Lung (tissue), 12 donors: Measurements from ENCODE around the gene ADAMTS14. TPM values are rescaled to one million over a fixed set of nuclear protein-coding genes. Genes with fewer than 3 reads are reported as not detected.

Source experiments
- ATAC-seq: fragments of 200-7000 bp; cut with Tn5 transposase; one replicate; pipeline ENCODE4 v1.9.1; 2020; ENCODE audit warnings: moderate number of reproducible peaks; ENCODE audit not compliant: insufficient read depth, low FRiP score
- DNase-seq, 3 donors: peaks; one replicate each; pipeline ENCODE4 v3.0.0-alpha.2; 2013 to 2017
- H3K27ac ChIP-seq, 2 donors: one replicate each; pipeline ENCODE4 v1.5.1; 2013; ENCODE audit warnings: mild to moderate bottlenecking in 2 of 2, moderate library complexity in 2 of 2, control low read depth in 1 of 2, inconsistent platforms in 1 of 2, low read depth in 1 of 2, low read length in 1 of 2
- H3K27me3 ChIP-seq, 3 donors: one replicate each; pipeline ENCODE4 v1.5.1; 2013; ENCODE audit warnings: low read length in 2 of 3; ENCODE audit not compliant: control insufficient read depth in 3 of 3, insufficient read depth in 3 of 3
- H3K36me3 ChIP-seq, 4 donors: one replicate each; pipeline ENCODE4 v1.5.1; 2013; ENCODE audit warnings: low read length in 4 of 4, mild to moderate bottlenecking in 1 of 4, moderate library complexity in 1 of 4; ENCODE audit not compliant: control insufficient read depth in 4 of 4, insufficient read depth in 4 of 4
- H3K4me1 ChIP-seq, 5 donors: one replicate each; pipeline ENCODE4 v1.5.1; 2013; ENCODE audit warnings: low read length in 5 of 5, mild to moderate bottlenecking in 2 of 5, moderate library complexity in 1 of 5; ENCODE audit not compliant: control insufficient read depth in 5 of 5, insufficient read depth in 5 of 5
- H3K4me3 ChIP-seq: one replicate; pipeline ENCODE4 v1.5.1; 2013; ENCODE audit warnings: mild to moderate bottlenecking, control low read depth, moderate library complexity
- H3K9ac ChIP-seq, 2 donors: one replicate each; pipeline ENCODE4 v1.5.1; 2013; ENCODE audit warnings: low read length in 2 of 2, control low read depth in 1 of 2; ENCODE audit not compliant: insufficient read depth in 1 of 2
- H3K9me3 ChIP-seq, 4 donors: one replicate each; pipeline ENCODE4 v1.5.1; 2013; ENCODE audit warnings: low read length in 3 of 4, mild to moderate bottlenecking in 1 of 4, moderate library complexity in 1 of 4; ENCODE audit not compliant: control insufficient read depth in 4 of 4, insufficient read depth in 3 of 4
- WGBS, 2 donors: extraction: QIAGEN DNeasy Blood & Tissue Kit; methylation state at CpG; one replicate each; pipeline ENCODE4 v1.1.7; 2013; 5-methylcytosine and 5-hydroxymethylcytosine counted together
- polyA plus RNA-seq, 2 donors: library from polyadenylated mRNA; stranded (reverse); fragments of 200-250 nt; gene quantifications; one replicate each; pipeline ENCODE4 v1.2.1, GENCODE V29; 2013
- total RNA-seq, 2 donors: library from RNA; depleted of rRNA in 1 of 2; stranded (reverse); fragments of >200 nt in 1 of 2; gene quantifications; one replicate each; pipeline ENCODE4 v1.2.1, GENCODE V29; 2014 to 2021
- TF ChIP-seq, protein P1 (sequence below): IDR thresholded peaks from 2 replicates; pipeline ENCODE4 v1.5.1; 2012; ENCODE audit warnings: mild to moderate bottlenecking; ENCODE audit errors: control extremely low read depth, extremely low read depth
- donor health status: control.
- donor health status: control.
- donor health status: Bipolar disorder and iron deficiency.
- donor health status: healthy.
- donor health status: DM: yes; HTN: yes; CAD: no.

ADAMTS14 gene
- total and polyA plus RNA-seq, 4 donors = 0.47 to 3.9 (median 1.2) TPM

DNA sequence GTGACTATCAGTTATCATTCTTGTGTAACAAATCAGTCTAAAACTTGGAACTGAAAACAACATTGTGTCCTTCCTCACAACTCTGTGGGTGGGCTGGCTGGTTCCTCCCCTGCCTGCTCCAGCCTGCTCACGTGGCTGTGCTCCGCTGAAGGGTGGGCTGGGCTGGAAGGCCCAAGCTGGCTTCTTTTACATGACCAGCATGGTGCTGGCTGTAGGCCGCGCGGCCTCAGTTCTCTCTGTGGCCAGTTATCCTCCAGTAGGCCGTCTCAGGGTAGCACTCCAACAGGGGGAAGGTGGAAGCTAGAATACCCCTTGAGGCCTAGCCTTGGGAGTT, 11.3 kb downstream of the ADAMTS14 start:
- DNase-seq (peak; percentile 80 to 85 (median 80)), ATAC-seq (no peak)
- TF ChIP-seq, protein P1, sequence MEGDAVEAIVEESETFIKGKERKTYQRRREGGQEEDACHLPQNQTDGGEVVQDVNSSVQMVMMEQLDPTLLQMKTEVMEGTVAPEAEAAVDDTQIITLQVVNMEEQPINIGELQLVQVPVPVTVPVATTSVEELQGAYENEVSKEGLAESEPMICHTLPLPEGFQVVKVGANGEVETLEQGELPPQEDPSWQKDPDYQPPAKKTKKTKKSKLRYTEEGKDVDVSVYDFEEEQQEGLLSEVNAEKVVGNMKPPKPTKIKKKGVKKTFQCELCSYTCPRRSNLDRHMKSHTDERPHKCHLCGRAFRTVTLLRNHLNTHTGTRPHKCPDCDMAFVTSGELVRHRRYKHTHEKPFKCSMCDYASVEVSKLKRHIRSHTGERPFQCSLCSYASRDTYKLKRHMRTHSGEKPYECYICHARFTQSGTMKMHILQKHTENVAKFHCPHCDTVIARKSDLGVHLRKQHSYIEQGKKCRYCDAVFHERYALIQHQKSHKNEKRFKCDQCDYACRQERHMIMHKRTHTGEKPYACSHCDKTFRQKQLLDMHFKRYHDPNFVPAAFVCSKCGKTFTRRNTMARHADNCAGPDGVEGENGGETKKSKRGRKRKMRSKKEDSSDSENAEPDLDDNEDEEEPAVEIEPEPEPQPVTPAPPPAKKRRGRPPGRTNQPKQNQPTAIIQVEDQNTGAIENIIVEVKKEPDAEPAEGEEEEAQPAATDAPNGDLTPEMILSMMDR = no peak
- no peak overlapping the region for H3K4me3 ChIP-seq
- H3K27me3 ChIP-seq = no peaks in the 10 kb centered on the region
- no peak overlapping the region for H3K27ac ChIP-seq
- no peaks in the 10 kb centered on the region for H3K36me3 ChIP-seq
- 74 to 78% methylated on average over 6 of the region's 6 CpGs for WGBS, 2 donors
- H3K9me3 ChIP-seq = no peaks in the 10 kb centered on the region
- no peak overlapping the region for H3K9ac ChIP-seq
- peaks cover 0 to 19% (median 0%) of the 10 kb centered on the region in 5 donors for H3K4me1 ChIP-seq

DNA sequence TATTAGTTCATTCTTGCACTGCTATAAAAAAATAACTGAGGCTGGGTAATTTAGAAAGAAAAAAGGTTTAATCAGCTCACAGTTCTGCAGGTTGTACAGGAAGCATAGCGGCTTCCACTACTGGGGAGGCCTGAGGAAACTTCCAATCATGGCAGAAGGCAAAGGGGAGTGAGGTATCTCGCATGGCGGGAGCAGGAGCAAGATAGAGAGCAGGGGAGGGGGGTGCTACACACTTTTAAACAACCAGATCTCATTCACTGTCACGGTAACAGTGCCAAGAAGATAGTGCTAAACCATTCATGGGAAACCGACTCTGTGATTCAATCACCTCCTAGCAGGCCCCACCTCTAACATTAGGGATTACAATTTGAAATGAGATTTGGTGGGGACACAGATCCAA, 11.6 kb downstream of the ADAMTS14 start:
- no peaks in the 10 kb centered on the region for H3K36me3 ChIP-seq
- ATAC-seq (no peak), DNase-seq (no peak)
- H3K9me3 ChIP-seq = no peaks in the 10 kb centered on the region
- WGBS, 2 donors = 97 to 99% methylated on average over 5 of the region's 5 CpGs
- no peak overlapping the region for H3K27ac ChIP-seq
- H3K27me3 ChIP-seq = no peaks in the 10 kb centered on the region
- peaks cover 0 to 19% (median 0%) of the 10 kb centered on the region in 5 donors for H3K4me1 ChIP-seq
- TF ChIP-seq, protein P1 = no peak
- H3K4me3 ChIP-seq = no peak overlapping the region
- no peak overlapping the region for H3K9ac ChIP-seq

DNA sequence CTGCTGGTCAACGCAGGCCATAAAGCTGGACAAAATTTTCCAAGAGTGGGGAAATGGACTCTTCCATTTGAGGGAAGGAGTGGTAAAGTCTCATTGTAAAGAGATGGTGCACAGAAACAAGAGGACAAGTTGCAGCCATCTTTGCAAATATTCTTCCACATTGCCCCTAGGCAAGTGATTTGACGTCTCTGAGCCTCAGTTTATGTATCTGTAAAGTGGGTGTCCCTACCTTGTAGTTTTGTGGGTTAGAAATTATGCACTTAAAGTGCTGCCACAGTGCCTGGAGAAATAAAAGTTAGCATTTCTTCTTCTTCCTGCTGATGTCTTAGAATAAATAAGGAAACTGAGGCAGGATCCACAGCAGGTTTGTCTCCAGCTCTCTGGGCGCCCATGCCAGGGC, 12.1 kb downstream of the ADAMTS14 start:
- Histone ChIP-seq H3K9ac (no peak overlapping the region), H3K27ac (no peak overlapping the region), H3K27me3 (no peaks in the 10 kb centered on the region), H3K36me3 (no peaks in the 10 kb centered on the region), H3K4me3 (no peak overlapping the region), H3K9me3 (no peaks in the 10 kb centered on the region), H3K4me1 (peaks cover 0 to 19% (median 0%) of the 10 kb centered on the region in 5 donors)
- 91 to 99% methylated on average over 3 of the region's 3 CpGs for WGBS, 2 donors
- DNase-seq = no peak
- ATAC-seq = no peak
- TF ChIP-seq, protein P1 = no peak

DNA sequence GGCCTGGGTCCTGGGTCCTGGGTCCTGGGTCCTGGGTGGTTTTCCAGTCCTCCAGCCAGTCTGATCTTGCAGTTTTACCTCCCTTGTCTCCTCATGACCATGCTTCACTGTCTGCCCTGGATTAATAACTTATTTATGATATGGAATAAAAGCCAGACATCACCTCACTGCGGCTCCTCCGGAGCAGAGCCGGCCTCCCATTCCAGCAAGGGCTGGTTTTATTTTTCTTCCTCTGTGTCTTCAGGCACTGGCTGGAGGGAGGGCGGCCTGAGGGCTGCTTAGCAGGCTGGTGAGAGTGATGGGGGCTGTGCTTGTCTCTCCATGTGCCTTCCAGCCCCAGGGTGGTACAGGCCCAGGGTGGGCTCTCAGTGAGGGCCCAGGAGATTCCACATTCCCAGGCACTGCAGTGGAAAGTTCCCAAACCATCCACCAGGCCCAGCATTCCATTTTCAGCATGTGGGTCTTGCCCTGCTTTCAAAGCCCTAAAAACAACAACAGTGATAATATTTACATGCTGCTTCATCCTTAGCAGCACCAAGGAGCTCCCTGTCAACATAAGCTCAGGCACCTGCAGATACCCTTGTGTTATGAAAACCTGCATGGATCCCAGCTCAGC, 12.6 kb downstream of the ADAMTS14 start:
- no peaks in the 10 kb centered on the region for H3K9me3 ChIP-seq
- no peak overlapping the region for H3K4me3 ChIP-seq
- ATAC-seq (no peak), DNase-seq (no peak)
- WGBS, 2 donors = 96 to 97% methylated on average over 4 of the region's 4 CpGs
- no peak overlapping the region for H3K9ac ChIP-seq
- H3K27me3 ChIP-seq = no peaks in the 10 kb centered on the region
- H3K36me3 ChIP-seq = no peaks in the 10 kb centered on the region
- TF ChIP-seq, protein P1 = no peak
- H3K27ac ChIP-seq = no peak overlapping the region
- H3K4me1 ChIP-seq = peaks cover 0 to 19% (median 0%) of the 10 kb centered on the region in 5 donors
